ENCODE measurements around the gene SLC39A11.

DNA sequence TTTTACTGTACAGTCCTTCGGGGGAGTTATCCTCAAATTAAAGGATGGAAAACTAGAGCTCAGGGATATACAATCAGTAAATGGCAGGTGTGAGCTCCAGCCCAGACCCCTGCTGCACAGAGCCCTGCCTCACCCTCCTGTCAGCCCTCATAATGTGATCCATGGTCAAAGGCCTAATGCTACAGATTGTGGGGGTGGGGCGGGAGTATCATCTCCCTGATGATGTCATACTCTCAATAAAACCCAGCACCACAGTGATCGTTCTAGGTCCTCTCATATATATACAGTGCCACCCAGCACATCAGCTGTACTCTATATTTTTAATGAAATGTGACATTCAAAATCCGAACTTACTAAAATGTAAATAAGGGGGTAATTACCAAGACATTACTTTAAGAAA is 61.5 kb downstream of the SLC39A11 start:
- no peak for TF ChIP-seq CTCF (IDR thresholded peaks at IDR 0.05; ENCODE audit: insufficient read depth, low read depth, low read length)
- no peak for TF ChIP-seq EZH2 (IDR thresholded peaks at IDR 0.05; ENCODE audit: insufficient read depth, low read length)

All from astrocyte (in vitro differentiated cells and primary cell).